Neutrophil (primary cell): ENCODE data around the gene TMPRSS9.

Source experiments
- H3K27ac ChIP-seq: fragments of 200-600 bp; sonication (generic); 2 replicates; pipeline ENCODE4 v1.5.1; 2016; ENCODE audit warnings: mild to moderate bottlenecking, moderate library complexity
- H3K27me3 ChIP-seq: fragments of 200-600 bp; sonication (generic); 2 replicates; pipeline ENCODE4 v1.6.0; 2016; ENCODE audit warnings: mild to moderate bottlenecking
- H3K36me3 ChIP-seq: fragments of 200-600 bp; sonication (generic); 2 replicates; pipeline ENCODE4 v1.5.1; 2017
- H3K4me1 ChIP-seq, 2 experiments: fragments of 200-600 bp in 1 of 2; sonication (generic) in 1 of 2; 1 replicate in 1 of 2; 2 replicates in 1 of 2; pipeline versions ENCODE4 v1.5.1 to v1.6.1; 2013 to 2016; ENCODE audit warnings: low read depth in 1 of 2, low read length in 1 of 2, mild to moderate bottlenecking in 1 of 2, moderate library complexity in 1 of 2; ENCODE audit not compliant: control insufficient read depth in 1 of 2, insufficient read depth in 1 of 2
- H3K4me3 ChIP-seq, 2 experiments: fragments of 200-600 bp in 1 of 2; sonication (generic) in 1 of 2; 1 replicate in 1 of 2; 2 replicates in 1 of 2; pipeline ENCODE4 v1.5.1; 2013 to 2016; ENCODE audit warnings: low read depth in 1 of 2, low read length in 1 of 2, mild to moderate bottlenecking in 1 of 2, moderate library complexity in 1 of 2
- H3K9me3 ChIP-seq: fragments of 200-600 bp; sonication (generic); 2 replicates; pipeline ENCODE4 v1.5.1; 2016
- TF ChIP-seq, protein P1 (sequence below): fragments of 200-600 bp; sonication (generic); IDR thresholded peaks from 2 replicates; pipeline ENCODE4 v1.5.1; 2016; ENCODE audit warnings: antibody characterized with exemption

TMPRSS9 gene

DNA sequence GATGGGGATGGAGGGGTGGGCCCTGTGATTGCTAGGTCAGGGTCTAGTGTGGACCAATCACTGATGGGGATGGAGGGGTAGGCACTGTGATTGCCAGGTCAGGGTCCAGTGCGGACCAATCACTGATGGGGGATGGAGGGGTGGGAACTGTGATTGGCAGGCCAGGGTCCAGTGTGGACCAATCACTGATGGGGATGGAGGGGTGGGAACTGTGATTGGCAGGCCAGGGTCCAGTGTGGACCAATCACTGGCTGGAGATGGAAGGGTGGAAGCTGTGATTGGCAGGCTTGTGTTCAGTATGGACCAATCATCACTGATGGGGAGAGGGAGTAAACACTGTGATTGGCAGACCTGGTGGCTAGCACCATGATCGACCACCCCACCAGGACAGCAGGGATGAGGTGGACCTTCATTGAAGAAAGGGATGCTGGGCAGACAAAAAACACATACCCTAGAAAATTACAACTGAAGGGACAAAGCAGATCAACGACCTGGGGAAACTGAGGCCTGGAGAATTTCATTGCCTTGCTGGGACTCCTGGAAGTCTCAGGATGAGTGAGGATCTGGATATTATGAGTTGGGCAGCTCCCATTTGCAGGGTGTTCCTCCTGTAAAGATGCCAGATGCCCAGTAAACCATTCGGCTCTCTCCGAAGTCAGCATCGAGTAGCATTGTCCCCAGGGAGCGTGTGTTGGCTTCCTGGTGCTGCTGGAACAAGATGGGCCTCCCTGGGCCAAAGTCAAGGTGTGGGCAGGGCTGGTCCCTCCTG is 15.5 kb downstream of the TMPRSS9 start:
- no peaks in the 10 kb centered on the region for H3K4me1 ChIP-seq
- no peak overlapping the region for H3K4me3 ChIP-seq
- H3K27ac ChIP-seq, result no peak overlapping the region
- H3K36me3 ChIP-seq, result no peaks in the 10 kb centered on the region
- TF ChIP-seq, protein P1, sequence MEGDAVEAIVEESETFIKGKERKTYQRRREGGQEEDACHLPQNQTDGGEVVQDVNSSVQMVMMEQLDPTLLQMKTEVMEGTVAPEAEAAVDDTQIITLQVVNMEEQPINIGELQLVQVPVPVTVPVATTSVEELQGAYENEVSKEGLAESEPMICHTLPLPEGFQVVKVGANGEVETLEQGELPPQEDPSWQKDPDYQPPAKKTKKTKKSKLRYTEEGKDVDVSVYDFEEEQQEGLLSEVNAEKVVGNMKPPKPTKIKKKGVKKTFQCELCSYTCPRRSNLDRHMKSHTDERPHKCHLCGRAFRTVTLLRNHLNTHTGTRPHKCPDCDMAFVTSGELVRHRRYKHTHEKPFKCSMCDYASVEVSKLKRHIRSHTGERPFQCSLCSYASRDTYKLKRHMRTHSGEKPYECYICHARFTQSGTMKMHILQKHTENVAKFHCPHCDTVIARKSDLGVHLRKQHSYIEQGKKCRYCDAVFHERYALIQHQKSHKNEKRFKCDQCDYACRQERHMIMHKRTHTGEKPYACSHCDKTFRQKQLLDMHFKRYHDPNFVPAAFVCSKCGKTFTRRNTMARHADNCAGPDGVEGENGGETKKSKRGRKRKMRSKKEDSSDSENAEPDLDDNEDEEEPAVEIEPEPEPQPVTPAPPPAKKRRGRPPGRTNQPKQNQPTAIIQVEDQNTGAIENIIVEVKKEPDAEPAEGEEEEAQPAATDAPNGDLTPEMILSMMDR, result no peak
- H3K27me3 ChIP-seq, result peaks cover 19% of the 10 kb centered on the region
- H3K9me3 ChIP-seq, result no peaks in the 10 kb centered on the region

- no peaks in the 10 kb centered on the region for H3K4me1 ChIP-seq
- H3K9me3 ChIP-seq, result no peaks in the 10 kb centered on the region
- no peak overlapping the region for H3K27ac ChIP-seq
- TF ChIP-seq, protein P1, result no peak
- peaks cover 6% of the 10 kb centered on the region for H3K27me3 ChIP-seq
- no peak overlapping the region for H3K4me3 ChIP-seq
- no peaks in the 10 kb centered on the region for H3K36me3 ChIP-seq
These were observed 16.9 kb downstream of the TMPRSS9 start for GRCh38 chr19:2376784-2377519.

DNA sequence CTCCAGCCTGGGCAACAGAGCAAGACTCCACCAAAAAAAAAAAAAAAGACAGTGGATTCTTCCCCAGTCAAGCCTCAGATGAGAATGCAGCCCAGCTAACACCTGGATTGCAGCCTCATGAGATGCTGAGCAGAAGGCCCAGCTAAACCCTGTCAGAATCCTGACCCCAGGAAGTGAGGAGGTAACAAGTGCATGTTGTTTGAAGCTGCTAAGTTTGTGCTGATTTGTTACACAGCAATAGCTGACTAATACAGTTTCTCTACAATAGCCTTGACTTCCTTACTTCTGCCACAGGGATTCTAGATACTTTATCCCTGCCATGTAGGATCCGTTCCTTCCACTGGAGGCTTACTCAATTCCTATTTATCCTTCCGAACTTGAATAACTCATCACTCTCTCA is 20.5 kb downstream of the TMPRSS9 start:
- H3K9me3 ChIP-seq, result no peaks in the 10 kb centered on the region
- no peaks in the 10 kb centered on the region for H3K27me3 ChIP-seq
- TF ChIP-seq, protein P1, result no peak
- H3K4me1 ChIP-seq, result peaks cover 2 to 9% of the 10 kb centered on the region in 2 experiments
- H3K27ac ChIP-seq, result no peak overlapping the region
- no peak overlapping the region for H3K4me3 ChIP-seq
- H3K36me3 ChIP-seq, result no peaks in the 10 kb centered on the region

DNA sequence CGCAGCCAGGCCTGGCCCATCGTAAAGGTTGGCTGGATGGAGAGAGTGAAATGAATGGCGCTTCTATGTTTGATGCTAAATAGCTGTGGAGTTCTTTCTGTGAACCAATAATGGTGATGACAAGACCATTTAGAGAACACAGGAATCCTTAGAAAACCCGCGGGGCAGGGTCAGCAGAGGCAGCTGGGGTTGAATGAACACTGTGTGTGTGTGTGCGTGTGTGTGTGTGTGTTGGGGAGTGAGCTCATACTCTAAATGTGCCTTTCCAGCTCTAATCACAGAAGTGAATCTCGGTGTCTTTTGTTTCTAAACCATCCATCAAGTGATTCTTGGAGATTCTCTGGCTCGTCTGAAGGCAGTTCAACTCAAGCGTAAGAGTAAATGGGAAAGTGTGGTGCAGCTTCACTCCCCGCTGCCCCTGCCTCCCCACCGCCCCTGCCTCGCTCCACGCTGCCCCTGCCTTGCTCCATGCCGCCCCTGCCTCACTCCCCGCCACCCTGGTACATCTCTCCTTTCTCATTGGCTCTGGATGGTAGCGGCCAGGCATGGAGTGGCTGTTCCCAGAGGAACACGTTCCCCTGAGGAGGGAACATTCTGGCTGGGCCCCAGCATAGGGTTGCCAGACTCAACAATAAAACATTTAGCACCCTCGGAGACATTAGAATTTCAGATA is 21.2 kb downstream of the TMPRSS9 start:
- no peaks in the 10 kb centered on the region for H3K9me3 ChIP-seq

DNA sequence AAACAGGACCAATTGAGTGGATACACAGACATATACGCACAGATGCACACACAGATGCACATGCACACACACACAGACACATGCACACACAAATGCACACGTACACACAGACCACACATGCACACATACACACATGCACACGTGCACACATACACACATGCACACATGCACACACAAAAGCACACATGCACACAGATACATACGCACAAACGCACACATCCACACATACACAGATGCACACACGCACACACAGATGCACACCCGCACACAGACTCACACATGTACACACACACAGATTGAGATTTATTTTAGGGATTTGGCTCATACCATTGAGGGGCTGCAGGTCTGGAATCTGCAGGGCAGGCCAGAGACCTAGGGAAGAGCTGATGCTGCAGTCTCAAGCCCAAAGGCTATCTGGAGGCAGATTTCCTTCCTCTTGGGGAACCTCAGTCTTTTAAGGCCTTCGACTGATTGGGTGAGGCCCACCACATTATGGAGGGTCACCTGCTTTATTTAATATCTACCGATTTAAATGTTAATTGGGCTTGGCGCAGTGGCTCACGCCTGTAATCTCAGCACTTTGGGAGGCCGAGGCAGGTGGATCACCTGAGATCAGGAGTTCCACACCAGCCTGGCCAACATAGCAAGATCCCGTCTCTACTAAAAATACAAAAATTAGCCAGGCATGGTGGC is 22.6 kb downstream of the TMPRSS9 start:
- TF ChIP-seq, protein P1, result no peak
- Histone ChIP-seq H3K36me3 (no peaks in the 10 kb centered on the region), H3K27ac (no peak overlapping the region), H3K27me3 (no peaks in the 10 kb centered on the region), H3K4me1 (peaks cover 2 to 9% of the 10 kb centered on the region in 2 experiments), H3K9me3 (no peaks in the 10 kb centered on the region), H3K4me3 (no peak overlapping the region)

More for the DNA sequence above, 21.2 kb downstream of the TMPRSS9 start:
- no peak overlapping the region for H3K4me3 ChIP-seq
- H3K36me3 ChIP-seq, result no peaks in the 10 kb centered on the region
- no peak overlapping the region for H3K27ac ChIP-seq
- H3K27me3 ChIP-seq, result no peaks in the 10 kb centered on the region
- H3K4me1 ChIP-seq, result peaks cover 2 to 9% of the 10 kb centered on the region in 2 experiments
- TF ChIP-seq, protein P1, result no peak
